HFF-Myc (cell line): ENCODE measurements around the gene ADK.

Source experiments
- DNase-seq: peaks from one replicate; pipeline ENCODE4 v3.0.0-alpha.2; 2011; ENCODE audit warnings: low read depth; ENCODE audit errors: extremely low read depth
- H3K4me3 ChIP-seq: replicated peaks from 2 replicates; pipeline ENCODE4 v1.5.1; 2011; ENCODE audit warnings: low read depth, mild to moderate bottlenecking, control low read depth, low read length
- CTCF ChIP-seq: IDR thresholded peaks from 2 replicates; pipeline ENCODE4 v1.5.1; 2012; ENCODE audit warnings: mild to moderate bottlenecking, low read depth, low read length, control low read depth; ENCODE audit errors: missing control alignments

Gene ADK

GRCh38 chr10:74194545-74194944, 43.5 kb downstream of the ADK start:
- H3K4me3 ChIP-seq: no peak overlapping the region
- no peak for DNase-seq
- TF ChIP-seq CTCF: no peak

DNA sequence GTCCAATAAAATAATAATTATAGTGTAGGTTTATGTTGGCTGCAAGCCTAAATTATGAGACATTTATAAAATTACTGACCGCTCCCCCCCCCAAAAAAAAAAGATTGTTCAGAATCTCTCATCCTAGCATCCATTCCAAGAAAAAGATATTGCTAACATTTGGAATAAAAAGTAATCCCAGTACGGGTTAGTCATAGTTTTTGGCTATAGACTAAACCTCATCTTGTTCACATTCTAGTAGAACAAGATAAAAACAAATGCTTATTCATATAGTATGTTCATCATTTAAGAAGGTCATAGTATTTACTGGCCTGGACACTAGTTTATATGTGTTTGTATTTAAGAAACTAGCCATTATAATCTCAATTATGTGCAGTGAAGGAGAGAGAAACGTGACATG, 44.0 kb downstream of the ADK start:
- DNase-seq: no peak
- H3K4me3 ChIP-seq: no peak overlapping the region
- TF ChIP-seq CTCF: no peak

- DNase-seq: no peak
- no peak for TF ChIP-seq CTCF
- H3K4me3 ChIP-seq: no peak overlapping the region
These were observed 48.3 kb downstream of the ADK start for GRCh38 chr10:74199315-74199714.

DNA sequence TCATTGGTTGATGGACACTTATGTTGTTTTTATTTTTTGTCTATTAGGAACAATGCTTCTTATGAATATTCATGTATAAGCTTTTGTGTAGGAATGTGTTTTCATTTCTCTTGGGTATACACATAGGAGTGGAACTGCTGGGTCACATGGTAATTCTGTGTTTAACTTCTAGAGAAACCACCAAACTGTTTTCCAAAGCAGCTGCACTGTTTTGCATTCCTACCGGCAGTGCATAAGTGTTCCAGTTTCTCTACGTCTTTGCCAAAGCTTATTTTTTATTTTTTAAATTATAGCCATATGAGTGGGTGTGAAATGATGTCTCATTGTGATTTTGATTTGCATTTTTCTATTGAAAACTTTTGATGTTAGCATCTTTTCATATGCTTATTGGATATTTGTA, 51.3 kb downstream of the ADK start:
- H3K4me3 ChIP-seq: no peak overlapping the region
- no peak for TF ChIP-seq CTCF
- DNase-seq: no peak

GRCh38 chr10:74206746-74207145, 55.7 kb downstream of the ADK start:
- DNase-seq: no peak
- H3K4me3 ChIP-seq: no peak overlapping the region
- TF ChIP-seq CTCF: no peak

- H3K4me3 ChIP-seq: no peak overlapping the region
- no peak for TF ChIP-seq CTCF
- no peak for DNase-seq
These were observed 56.9 kb downstream of the ADK start for GRCh38 chr10:74207691-74208480.

- H3K4me3 ChIP-seq: no peak overlapping the region
- DNase-seq: no peak
- no peak for TF ChIP-seq CTCF
These were observed 58.0 kb downstream of the ADK start for GRCh38 chr10:74208997-74209396.
